Muscle of back (tissue), 13 donors: Measurements from ENCODE around the gene GAS1. TPM values are rescaled to one million over a fixed set of nuclear protein-coding genes. Genes with fewer than 3 reads are reported as not detected.

Experiments
- DNase-seq, 3 donors: peaks; one replicate each; pipeline versions ENCODE4 v3.0.0 to v3.0.0-alpha.2; 2013
- long read RNA-seq, 9 donors: transcript quantifications; one replicate each; lab custom pipeline, GENCODE V29; 2026
- polyA plus RNA-seq, 10 donors: library from polyadenylated mRNA; unstranded; fragments of 120-200 nt; gene quantifications; one replicate each; pipeline ENCODE4 v1.2.1, GENCODE V29; 2013; ENCODE audit not compliant: insufficient read length in 10 of 10

GAS1 gene, protein sequence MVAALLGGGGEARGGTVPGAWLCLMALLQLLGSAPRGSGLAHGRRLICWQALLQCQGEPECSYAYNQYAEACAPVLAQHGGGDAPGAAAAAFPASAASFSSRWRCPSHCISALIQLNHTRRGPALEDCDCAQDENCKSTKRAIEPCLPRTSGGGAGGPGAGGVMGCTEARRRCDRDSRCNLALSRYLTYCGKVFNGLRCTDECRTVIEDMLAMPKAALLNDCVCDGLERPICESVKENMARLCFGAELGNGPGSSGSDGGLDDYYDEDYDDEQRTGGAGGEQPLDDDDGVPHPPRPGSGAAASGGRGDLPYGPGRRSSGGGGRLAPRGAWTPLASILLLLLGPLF
- polyA plus RNA-seq = 100 to 1,000 TPM in 2 of 10 donors, 10 to 100 TPM in 8; 67.5 to 129 (median 89.4) TPM
- long read RNA-seq, donor 1, transcript GAS1-201 (1 exons, 2,827 nt) = major isoform, 131 of 131 reads
- long read RNA-seq, donor 1, partial matches to known transcripts = 0 of 131 reads
- long read RNA-seq, donor 1, other reads (novel, unspliced or antisense) = 0 of 131 reads
- long read RNA-seq, donor 2, transcript GAS1-201 (1 exons, 2,827 nt) = major isoform, 65 of 65 reads
- long read RNA-seq, donor 2, partial matches to known transcripts = 0 of 65 reads
- long read RNA-seq, donor 2, other reads (novel, unspliced or antisense) = 0 of 65 reads
- long read RNA-seq, donor 3, partial matches to known transcripts = 0 of 1 reads
- long read RNA-seq, donor 3, other reads (novel, unspliced or antisense) = 0 of 1 reads
- long read RNA-seq, donor 4, transcript GAS1-201 (1 exons, 2,827 nt) = major isoform, 184 of 184 reads
- long read RNA-seq, donor 4, partial matches to known transcripts = 0 of 184 reads
- long read RNA-seq, donor 4, other reads (novel, unspliced or antisense) = 0 of 184 reads
- long read RNA-seq, donor 5, transcript GAS1-201 (1 exons, 2,827 nt) = major isoform, 99 of 99 reads
- long read RNA-seq, donor 5, partial matches to known transcripts = 0 of 99 reads
- long read RNA-seq, donor 5, other reads (novel, unspliced or antisense) = 0 of 99 reads
- long read RNA-seq, donor 6, transcript GAS1-201 (1 exons, 2,827 nt) = major isoform, 158 of 158 reads
- long read RNA-seq, donor 6, partial matches to known transcripts = 0 of 158 reads
- long read RNA-seq, donor 6, other reads (novel, unspliced or antisense) = 0 of 158 reads
- long read RNA-seq, donor 7, transcript GAS1-201 (1 exons, 2,827 nt) = major isoform, 119 of 119 reads
- long read RNA-seq, donor 7, partial matches to known transcripts = 0 of 119 reads
- long read RNA-seq, donor 7, other reads (novel, unspliced or antisense) = 0 of 119 reads
- long read RNA-seq, donor 8, transcript GAS1-201 (1 exons, 2,827 nt) = major isoform, 156 of 156 reads
- long read RNA-seq, donor 8, partial matches to known transcripts = 0 of 156 reads
- long read RNA-seq, donor 8, other reads (novel, unspliced or antisense) = 0 of 156 reads
- long read RNA-seq, donor 9, transcript GAS1-201 (1 exons, 2,827 nt) = major isoform, 20 of 20 reads
- long read RNA-seq, donor 9, partial matches to known transcripts = 0 of 20 reads
- long read RNA-seq, donor 9, other reads (novel, unspliced or antisense) = 0 of 20 reads

- peak; percentile 95 to 98 (median 97) for DNase-seq
These were observed at the start of gene GAS1 for GRCh38 chr9:86947146-86948073. TSS of gene GAS1 (minus strand) at chr9:86947506. CDS start at chr9:86946779, 727 bp downstream.

- DNase-seq = no peak
These were observed 46.9 kb upstream of the GAS1 start for GRCh38 chr9:86994231-86994630.

- no peak for DNase-seq
These were observed 46.5 kb upstream of the GAS1 start for GRCh38 chr9:86993830-86994229.

DNA sequence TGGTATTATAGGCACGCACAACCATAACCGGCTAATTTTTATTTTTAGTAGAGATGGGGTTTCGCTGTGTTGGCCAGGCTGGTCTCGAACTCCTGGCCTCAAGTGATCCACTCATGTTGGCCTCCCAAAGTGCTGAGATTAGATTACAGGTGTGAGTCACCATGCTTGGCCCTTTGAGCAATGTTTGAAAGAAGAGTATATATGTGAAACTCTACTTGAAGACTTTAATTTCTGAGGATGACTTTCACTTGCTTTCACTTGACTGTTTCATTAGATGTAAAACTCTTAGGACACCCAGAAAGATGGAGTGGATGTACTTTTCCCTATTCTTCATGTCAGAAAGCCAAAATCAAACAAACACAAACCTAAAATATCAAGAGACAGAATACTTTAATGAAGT lies 43.8 kb upstream of the GAS1 start:
- DNase-seq = no peak

DNA sequence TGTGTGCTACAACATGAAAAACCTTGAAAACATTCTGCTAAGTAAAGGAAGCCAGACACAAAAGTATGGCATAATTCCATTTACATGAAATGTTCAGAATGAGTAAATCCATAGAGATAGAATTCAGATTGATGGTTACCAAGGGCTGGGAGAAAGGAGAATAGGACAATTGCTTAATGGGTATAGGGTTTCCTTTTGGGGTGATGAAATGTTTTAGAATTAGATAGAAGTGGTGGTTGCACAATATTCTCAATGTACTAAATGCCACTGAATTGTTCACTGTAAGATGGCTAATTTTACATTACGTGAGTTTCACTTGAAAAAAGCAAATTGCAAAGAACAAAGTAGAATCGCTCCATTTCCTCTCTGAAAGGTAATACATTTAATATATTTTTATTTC lies 43.0 kb upstream of the GAS1 start:
- no peak for DNase-seq

GRCh38 chr9:86987900-86988299 lies 40.6 kb upstream of the GAS1 start:
- DNase-seq = no peak

- DNase-seq = no peak
These were observed 37.9 kb upstream of the GAS1 start for GRCh38 chr9:86985132-86985647.

- DNase-seq = peak in 2 of 3 donors; percentile 58 to 81
These were observed 36.4 kb upstream of the GAS1 start for GRCh38 chr9:86983620-86984259.

GRCh38 chr9:86983249-86983619 lies 35.9 kb upstream of the GAS1 start:
- no peak for DNase-seq

GRCh38 chr9:86980802-86981201 lies 33.5 kb upstream of the GAS1 start:
- no peak for DNase-seq

DNA sequence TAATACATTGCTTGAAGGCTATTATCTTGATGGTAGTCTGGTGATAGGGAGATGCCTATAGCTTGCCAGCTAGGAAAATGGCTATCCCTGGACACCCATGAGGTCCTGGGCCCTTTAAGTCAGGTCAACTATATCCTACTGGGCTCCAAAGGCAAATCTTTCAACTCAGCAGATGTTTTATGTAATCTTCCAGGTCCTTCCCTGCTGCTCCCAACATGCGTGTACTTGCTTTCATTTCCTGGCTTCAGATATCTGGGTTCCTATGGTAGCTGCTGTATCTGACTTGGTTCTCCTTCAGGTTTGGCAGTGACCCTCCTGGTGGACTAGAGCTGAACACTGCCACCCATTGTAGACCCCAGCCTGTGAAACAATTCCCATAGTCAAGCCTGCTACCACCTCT lies 32.4 kb upstream of the GAS1 start:
- no peak for DNase-seq

DNA sequence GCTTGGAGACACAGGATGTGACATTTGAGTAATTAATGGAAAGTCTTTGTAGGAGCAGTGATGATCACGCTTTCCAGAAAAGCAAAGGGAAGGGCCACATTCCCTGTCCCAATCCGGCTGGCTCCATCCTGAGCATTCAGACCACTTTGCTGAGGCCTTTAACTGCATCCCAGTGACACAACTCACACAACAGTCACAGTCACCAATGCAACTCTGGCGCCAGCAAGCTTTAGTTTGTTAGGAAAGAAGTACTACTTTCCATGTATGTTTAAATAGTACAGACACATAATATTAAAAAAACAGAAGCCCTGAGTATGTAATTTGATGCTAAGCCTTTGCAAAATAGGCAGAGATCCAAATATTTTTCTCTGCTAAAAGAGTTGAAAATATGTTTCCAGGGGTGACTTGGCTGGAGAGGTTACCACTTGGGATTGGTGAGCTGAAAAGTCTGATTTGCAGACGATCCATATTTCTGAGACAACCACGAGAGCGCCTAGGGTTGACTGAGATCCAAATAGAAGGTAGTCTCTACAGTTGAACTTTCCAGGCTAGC lies 31.7 kb upstream of the GAS1 start:
- DNase-seq = peak in 2 of 3 donors; percentile 69 to 87

- peak; percentile 58 to 77 (median 63) for DNase-seq
These were observed 31.1 kb upstream of the GAS1 start for GRCh38 chr9:86978413-86978812.

DNA sequence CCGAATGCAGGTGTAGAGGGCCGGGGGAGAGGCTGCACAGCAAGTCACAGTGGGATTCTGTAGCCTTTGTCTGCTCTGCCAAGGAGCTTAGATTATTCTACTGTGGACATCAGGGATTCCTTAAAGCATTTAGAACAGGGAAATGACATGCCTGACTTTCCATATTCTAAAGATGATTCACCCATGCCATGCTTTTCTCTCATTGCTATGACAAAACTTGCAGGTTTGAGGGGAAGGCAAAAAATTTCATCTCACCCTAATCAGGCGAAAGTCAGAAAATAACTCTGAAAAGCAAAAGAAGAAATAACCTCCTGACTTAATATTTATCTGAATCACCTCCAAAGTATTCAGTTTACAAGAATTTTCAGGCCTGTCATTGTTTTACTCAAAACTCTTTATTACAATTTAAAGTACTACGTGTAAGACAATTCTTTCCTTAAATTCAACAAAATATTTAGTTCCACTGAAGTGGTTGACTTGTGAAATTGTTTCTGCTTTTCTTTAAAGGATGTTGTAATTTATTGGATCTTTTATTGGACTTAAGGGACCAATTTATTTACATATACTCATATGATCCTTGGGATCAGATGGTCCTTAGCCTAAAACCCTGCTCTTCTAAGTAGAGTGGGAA lies 30.0 kb upstream of the GAS1 start:
- DNase-seq = peak in 1 of 3 donors; percentile 64

- no peak for DNase-seq
These were observed 28.3 kb upstream of the GAS1 start for GRCh38 chr9:86975606-86976005.

GRCh38 chr9:86975036-86975435 lies 27.7 kb upstream of the GAS1 start:
- no peak for DNase-seq

DNA sequence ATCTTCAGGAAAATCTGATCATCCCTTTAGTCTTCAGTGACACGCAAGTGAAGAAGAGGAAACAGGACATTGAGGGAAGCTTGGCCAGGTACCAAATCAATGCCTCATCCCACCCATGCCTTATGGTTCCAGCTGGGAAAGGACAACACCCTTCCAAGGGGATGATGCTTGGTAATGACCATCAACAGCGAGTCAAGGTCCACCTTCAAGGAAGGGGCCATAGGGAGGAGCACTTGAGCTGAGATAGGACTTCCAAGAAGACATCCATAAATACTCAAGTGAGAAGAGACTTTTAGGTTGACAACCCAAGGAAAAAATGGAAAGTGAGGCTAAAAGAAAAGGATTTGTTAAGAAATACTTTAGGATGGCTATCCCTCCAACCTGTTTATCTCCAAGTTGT lies 27.1 kb upstream of the GAS1 start:
- no peak for DNase-seq

GRCh38 chr9:86971742-86972141 lies 24.4 kb upstream of the GAS1 start:
- DNase-seq = peak in 1 of 3 donors; percentile 66
